GM21723 (cell line): ENCODE data around the gene USP34.
"Not testable (repeated sequence)": the region's sequence is repeated elsewhere in the genome, so short reads cannot be mapped to it uniquely, and the experiment has no call there.

ENCODE experiments used
- ATAC-seq: cut with Tn5 transposase; IDR thresholded peaks from one replicate; pipeline ENCODE4 v1.9.1; 2021; ENCODE audit warnings: mild to moderate bottlenecking, moderate library complexity; ENCODE audit not compliant: unreplicated experiment

The USP34 gene

GRCh38 chr2:61196671-61197070, 274.2 kb downstream of the USP34 start:
- no peak for ATAC-seq

DNA sequence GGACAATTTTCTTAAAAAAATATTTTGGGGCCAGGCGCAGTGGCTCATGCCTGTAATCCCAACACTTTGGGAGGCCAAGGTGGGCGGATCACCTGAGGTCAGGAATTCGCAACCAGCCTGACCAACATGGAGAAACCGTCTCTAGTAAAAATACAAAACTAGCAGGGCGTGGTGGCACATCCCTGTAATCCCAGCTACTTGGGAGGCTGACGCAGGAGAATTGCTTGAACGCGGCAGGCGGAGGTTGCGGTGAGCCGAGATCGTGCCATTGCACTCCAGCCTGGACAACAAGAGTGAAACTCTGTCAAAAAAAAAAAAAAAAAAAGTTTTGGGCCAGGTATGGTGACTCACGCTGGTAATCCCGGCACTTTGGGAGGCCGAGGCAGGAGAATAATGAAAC, 276.2 kb downstream of the USP34 start:
- not testable (repeated sequence) for ATAC-seq

- ATAC-seq = no peak
Observed at GRCh38 chr2:61193670-61194561, 277.0 kb downstream of the USP34 start.

DNA sequence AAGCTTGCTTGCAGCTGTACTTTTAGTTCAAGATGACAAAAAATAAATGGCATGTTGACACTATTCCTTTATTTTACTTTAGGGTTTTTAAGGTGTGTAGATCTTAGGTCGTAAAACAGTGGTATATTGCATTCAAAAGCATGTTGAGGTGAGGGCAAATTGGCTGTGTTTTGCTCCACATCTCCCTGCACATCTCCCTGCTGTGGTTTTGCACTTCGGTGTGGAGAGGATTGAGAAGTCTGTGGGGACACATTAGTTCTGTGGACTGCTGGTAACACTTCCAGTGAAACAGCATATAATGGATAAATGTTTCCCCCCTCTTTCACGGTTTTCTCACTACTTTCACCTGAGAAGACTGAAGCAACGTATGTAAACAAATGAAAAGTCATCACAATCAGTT, 283.8 kb downstream of the USP34 start:
- no peak for ATAC-seq

DNA sequence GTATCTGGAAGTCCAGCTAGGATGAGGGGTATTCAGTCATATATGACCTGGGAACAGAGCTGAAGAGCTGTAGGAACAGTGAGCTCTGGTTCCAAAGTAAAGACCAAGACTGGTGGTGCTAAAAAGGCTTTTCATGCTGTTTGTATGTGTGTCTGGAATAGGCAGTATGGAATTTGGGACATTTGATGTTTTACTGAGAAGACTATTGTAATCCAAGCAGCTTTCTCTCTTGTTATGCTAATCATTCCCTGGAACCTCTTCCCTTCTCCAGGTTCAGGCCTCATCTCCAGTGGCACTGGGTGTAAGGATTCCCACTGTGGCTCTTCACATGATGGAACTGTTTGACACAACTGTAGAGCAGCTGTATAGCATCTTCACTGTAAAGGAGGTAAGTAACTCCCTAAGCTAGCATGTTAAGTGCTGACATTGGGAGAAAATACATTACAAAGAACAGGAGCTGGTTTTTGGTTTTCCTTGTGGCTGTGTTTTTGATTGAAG, 285.6 kb downstream of the USP34 start:
- ATAC-seq = no peak

- ATAC-seq = no peak
Observed at GRCh38 chr2:61184263-61184662, 286.6 kb downstream of the USP34 start.

DNA sequence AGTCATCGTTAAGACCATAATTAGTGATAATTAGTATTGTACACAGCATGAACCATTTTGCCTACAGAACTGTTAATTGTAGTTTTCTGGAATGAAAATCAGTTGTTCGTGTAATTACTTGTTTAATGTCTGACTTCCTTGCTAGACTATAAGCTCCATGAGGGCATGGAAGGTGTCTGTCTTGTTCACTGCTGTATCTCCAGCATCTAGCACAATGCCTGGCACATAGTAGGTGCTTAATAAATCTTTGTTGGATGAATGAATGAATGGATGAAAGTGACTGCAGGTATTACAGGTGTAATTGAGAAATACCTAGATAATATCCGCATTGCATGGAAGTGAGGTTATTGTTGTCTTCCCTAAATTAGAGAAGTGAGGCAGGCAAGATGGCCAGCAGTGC, 287.1 kb downstream of the USP34 start:
- no peak for ATAC-seq

DNA sequence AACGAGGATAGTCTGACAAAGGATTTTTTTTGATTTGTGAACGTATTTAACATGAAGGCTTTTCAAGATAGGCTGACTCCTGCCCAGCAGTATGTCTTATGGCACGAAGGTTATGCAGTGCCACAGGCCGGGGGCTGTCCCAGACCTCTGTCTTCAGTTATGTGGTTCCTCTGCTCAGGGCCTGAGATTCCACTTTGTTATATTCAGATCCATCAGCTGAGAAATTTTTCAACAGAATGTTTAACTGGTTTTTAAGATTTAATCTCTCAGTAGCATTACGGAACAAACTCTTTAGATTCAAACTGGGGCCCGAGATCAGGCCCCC, 288.9 kb downstream of the USP34 start:
- ATAC-seq = no peak

DNA sequence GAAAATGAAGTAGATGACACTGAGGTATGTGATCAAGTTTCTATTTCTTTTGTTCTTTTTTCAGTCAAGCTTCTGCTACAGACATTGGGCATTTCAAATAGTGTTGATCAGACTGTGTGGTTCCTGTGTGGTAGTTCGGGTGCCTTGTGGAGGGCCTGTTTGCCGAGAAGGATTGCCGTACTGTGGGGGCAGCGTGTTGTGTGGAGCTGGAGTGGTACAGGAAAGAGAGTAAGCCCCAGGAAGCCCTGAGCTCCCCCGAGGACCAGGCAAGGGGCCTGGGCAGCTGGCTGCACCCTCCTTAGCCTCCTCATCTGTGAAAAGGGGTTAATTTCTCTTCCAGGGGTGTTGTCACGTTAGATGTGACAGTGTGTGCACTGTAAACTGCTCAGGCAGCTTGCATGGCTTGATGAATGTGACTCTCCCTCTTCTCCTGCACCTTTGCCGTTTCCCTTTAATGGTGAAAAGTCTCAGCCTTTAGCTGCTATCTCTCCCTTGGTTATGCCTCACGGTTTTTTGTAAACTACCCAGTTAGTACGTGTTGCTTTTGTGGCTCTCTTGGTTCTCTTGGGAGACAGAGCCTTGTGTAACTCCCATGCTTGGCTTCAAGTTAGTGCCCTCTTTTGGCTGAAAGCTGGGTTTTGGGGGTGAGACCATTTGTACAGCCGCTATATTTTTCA, 289.4 kb downstream of the USP34 start:
- no peak for ATAC-seq

GRCh38 chr2:61180686-61181085, 290.2 kb downstream of the USP34 start:
- no peak for ATAC-seq

DNA sequence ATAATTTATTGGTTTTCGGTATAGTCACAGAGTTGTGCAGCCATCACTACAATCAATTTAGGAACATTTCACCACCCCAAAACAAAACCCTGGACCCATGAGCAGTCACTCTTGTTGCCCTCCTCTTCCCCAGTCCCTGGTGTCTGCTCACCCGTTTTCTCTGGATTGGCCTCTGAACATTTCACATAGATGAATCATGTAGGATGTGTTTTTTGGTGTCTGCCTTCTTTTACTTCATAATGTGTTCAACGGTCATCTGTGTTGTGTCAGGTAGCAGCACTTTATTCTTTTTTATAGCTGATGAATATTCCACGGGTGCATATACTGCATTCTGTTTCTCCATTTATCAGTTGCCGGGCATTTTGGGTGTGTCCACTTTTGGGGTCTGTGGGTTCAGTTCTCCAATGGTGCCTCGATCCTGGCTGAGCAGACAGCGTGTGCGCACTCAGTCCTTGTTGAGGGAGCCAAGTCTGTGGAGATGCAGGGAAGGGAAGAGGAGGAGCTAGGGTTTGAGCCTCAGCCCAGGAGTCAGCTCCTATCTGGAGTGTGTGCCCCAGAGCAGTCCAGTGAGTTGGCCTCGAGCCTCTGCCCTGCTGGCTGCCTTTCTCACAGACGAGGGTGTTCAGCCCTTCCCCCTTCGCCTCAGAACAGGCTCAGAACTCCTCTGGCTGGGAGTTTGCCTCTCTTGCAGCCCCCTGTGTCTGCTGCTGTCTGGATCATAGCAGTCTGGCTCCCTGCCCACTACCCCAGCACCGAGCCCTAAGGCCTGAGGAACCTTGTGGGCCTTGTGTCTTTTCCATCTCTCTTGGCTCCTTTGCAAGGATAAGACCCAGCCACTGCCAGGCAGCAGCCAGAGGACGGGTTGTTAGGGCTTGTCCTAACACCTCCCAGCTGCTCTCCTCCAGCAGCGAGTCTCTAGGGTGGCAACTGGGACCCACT, 290.9 kb downstream of the USP34 start:
- no peak for ATAC-seq

DNA sequence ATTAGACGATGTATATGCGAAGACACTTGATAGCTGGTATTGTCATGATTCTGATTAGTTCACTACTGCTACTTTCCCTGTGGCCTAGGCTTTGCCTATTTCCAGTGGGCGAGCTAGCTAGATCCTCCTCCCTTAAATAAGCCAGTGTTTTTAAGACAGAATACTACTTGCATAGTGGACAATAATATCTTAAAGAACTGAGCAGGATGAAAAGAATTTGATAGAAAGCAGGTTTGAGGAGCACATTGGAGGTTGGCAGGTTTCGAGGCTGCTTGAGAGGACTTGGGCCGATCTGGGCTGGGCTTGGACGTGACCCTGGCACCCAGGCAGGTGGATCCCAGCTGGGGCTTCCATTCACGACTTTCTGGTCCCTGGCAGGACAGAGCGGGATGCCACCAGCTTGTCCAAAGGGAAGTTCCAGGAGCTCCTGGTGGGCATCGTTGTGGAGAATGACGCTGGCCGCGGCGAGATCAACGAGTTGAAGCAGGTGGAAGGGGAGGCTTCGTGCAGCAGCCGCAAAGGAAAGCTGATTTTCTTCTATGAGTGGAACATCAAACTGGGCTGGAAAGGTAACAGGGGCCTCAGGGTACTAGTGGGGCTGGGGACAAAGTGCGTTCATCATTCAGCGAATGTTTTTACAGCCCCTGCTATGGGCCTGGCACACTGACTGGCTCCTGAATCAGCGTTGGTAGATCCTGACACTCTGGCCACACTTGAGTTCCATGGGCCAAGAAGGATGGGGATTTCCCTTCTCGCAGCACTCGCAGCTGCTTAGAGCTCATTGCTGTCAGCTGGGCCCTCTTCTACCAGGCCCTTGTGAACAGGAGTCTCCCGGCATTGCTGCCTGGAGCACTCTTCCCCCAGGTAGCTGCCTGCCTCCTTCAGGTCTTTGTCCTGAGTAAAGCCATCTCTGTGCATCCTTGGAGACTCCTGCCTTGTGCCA, 292.0 kb downstream of the USP34 start:
- ATAC-seq = no peak

- ATAC-seq = peak; percentile 33
Observed at GRCh38 chr2:61177727-61178549, 292.9 kb downstream of the USP34 start.

DNA sequence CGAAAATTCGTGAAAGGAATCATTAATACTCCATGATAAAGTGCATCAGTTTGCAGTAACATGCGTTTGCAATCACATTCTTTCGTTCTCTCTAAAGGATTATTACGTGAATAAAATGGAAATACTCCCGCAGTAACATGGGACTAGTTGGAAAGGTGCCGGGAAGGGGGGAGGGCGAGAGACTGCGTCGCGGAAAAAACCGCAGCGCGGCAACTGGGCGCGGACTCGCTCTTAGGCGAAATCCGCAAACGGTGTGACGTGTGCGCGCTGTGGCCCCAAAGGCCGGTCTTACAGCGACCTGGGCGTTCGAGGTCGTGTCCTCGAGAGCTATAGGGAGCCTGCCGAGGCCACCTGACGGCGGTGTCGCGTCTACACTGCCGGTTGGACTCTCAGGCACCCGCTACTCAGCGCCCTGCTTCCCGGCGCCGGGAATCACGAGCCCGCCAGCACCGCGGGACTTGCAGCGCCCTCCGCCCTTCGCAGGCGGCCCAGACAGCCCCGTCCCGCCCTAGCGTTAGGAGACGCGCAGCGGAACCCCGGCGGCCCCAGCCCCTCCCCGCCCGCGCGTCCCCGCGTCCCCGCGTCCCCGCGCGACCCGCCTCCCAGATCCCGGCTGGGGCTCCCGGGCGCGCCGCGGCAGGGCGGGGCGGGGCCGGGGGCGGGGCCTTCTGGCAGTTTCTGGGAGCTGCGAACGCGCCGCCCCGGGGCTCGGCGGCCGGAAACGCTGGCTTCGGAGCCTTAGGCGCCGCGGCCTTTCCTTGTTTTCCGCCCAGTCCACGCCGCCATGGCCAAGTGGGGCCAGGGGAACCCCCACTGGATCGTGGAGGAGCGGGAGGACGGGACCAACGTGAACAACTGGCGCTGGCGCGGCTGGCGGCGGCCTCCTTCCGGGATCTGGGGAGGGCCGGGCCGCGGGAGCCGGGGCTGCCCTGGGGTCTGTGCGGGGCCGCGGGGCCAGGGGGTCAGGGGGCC, 293.8 kb downstream of the USP34 start:
- peak; percentile 80 for ATAC-seq

DNA sequence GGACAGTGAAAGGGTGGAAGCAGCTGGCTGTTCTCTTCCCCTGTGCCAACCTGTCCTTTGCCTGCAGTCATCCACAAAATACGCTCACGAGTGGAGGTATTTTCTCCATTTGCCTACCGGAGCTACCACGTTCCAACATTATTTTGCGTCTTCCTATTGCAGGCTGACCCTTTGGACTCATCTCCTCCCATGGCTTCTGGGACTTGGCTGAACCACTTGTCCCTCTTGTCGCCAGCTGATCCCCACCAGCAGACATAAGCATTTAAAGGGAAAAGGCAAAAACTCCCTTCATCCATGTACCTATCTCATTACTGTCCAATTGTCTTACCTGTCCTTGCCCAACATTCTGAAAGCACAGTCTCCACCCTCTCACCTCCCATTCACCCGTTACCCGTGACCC, 295.9 kb downstream of the USP34 start:
- ATAC-seq = no peak

DNA sequence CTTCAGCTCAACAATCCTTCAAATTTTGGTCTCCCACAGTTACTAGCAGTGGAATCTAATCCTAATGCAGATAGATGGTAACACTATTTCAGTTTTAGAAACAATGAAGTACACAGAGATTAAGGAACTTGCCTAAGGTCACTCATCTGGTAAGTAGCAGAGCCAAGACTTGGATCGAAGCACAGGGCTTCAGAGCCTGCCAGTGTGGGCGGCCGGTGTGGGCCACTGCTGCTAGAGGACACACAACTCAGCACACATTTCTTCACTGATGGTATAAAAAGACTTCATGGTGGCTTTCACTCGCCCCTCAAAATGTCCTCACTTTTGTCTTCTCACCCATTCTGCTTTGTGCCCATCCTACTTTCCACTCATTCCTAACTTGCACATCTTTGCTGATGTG, 297.8 kb downstream of the USP34 start:
- no peak for ATAC-seq

DNA sequence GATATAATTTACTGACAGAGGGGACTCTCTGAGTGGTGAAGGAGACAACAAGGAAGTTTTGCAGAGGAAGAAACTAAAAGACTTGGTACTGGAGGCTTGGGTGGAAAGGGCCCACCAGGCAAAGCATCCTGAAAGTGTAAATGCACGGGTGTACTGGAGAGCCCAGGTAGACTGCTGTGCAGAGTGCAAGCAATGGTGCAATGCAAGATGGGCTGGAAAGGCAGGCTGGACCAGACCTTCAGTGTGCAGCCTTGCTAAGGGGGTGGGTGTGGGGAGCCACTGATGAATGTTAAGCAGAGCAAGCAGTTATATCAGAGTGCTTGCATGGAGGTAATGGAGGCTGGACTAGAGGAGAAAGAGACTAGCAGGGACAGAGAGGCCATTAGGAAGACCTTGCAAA, 298.2 kb downstream of the USP34 start:
- no peak for ATAC-seq

DNA sequence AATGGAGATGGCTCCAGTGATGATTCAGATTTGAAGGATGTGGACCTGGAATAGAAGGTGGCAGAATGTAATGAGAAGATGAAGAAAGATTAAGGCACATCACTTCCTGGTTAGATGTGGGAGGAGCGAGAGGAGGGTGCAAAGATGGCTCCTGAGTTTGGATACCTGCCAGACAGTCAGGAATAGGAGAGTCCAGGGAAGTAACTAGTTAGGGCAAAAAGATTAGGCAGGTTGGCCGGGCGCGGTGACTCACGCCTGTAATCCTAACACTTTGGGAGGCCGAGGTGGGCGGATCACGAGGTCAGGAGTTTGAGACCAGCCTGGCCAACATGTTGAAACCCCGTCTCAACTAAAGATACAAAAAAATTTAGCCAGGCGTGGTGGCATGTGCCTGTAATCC, 303.3 kb downstream of the USP34 start:
- ATAC-seq = no peak
